ENCODE results near the gene IFT25.
A peak's percentile ranks its signal among the peaks of the same experiment; 100 is the strongest.

The IFT25 gene

DNA sequence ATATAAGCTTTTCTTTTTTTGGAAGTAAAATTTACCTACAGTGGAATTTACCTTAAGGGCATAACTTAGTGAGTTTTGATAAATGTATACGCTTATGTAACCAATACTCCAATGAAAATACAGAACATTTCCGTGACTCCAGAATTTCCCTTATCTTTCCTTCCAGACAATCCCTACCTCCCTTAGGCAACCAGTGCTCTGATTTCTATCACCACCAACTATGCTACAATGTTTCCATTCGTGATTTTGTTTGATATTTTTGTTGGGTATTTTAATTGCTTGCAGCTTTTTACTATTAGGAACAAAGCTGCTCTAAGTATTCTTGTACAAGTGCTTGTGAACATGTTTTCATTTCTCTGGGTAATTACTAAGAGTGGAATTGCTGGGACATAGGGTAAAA is 14.6 kb downstream of the IFT25 start:
- DNase-seq (no peak), ATAC-seq (replicated peaks) (no peak)
- Mint-ChIP-seq H3K9me3 (no peaks in the 10 kb centered on the region), H3K4me1 (ENCODE audit: low read depth in 2 of 2) (peaks cover 3 to 7% of the 10 kb centered on the region in 2 donors), H3K36me3 (ENCODE audit: insufficient read depth) (peaks cover 29% of the 10 kb centered on the region), H3K27ac (no peak overlapping the region), H3K27me3 (no peaks in the 10 kb centered on the region), H3K4me3 (no peak overlapping the region)

DNA sequence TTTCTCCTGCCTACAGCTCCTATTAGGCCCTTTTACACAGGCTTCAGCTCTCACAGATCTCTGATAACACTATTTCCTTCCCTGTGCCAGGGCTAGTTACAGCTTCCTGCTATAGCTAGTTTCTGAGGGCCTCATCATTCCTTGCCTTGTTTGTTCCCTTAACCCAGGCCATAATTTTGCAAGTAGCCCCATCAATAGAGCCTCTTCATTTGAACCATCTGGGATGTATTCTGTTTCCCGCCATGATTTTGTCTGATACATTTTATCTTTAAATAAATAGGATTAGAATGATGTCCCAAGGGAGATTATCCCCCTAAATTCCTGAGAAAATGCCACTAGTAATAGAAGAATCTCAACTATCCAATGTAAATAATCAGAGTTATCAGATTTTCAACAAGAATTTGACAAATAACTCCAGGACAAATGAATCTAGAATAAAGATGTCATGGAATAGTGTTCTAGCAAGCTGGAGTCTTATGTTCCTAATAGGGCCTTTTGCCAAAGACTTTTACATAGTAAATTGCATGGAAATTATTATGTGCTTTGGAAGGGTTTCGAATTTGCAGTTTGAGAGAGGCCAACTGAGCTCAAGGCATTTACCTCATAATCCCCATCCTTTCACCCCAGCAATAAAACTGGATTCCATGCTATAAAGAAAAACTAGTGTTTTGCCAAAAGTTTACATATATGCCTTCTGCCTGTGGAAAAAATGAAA is 16.1 kb downstream of the IFT25 start:
- Mint-ChIP-seq H3K9me3 (no peaks in the 10 kb centered on the region), H3K4me1 (ENCODE audit: low read depth in 2 of 2) (peaks cover 3 to 7% of the 10 kb centered on the region in 2 donors), H3K27me3 (no peaks in the 10 kb centered on the region), H3K36me3 (ENCODE audit: insufficient read depth) (peaks cover 38% of the 10 kb centered on the region), H3K27ac (peak overlapping the region; percentile 76 to 81), H3K4me3 (no peak overlapping the region)
- ATAC-seq (replicated peaks), result no peak
- DNase-seq, result no peak

DNA sequence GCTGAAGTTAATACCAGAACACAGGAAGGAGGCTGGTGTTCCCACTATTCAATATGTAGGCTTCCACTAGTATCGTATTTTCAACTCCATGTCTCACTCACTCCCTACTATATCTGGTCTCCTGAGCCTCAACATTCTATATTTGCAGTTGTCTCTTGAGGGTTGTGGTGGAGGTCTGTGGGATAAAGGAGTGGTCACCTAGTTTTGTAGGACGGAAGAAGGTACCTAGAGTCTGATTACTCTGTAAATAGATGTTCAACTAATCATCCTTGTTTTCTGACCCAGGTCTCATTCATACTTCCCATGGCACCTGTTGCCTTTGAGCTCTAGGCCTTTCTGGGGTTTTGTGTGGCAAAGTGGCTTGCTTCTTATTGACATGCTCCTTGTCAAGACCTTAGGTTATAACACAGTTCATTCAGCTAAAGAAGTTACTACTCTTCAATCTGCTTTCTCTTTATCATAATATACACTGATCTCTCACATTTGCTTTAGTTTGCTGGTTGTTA is 18.1 kb downstream of the IFT25 start:
- DNase-seq (no peak), ATAC-seq (replicated peaks) (no peak)
- H3K4me3 Mint-ChIP-seq, result no peak overlapping the region
- peak overlapping the region in 1 of 2 donors; percentile 29 for H3K27ac Mint-ChIP-seq
- no peaks in the 10 kb centered on the region for H3K9me3 Mint-ChIP-seq
- no peaks in the 10 kb centered on the region for H3K27me3 Mint-ChIP-seq
- H3K36me3 Mint-ChIP-seq (ENCODE audit: insufficient read depth), result peaks cover 53% of the 10 kb centered on the region
- peaks cover 3 to 7% of the 10 kb centered on the region in 2 donors for H3K4me1 Mint-ChIP-seq (ENCODE audit: low read depth in 2 of 2)

- H3K9me3 Mint-ChIP-seq, result no peaks in the 10 kb centered on the region
- ATAC-seq (replicated peaks) (no peak), DNase-seq (no peak)
- H3K4me3 Mint-ChIP-seq, result no peak overlapping the region
- peaks cover 3 to 21% of the 10 kb centered on the region in 2 donors for H3K4me1 Mint-ChIP-seq (ENCODE audit: low read depth in 2 of 2)
- peaks cover 37% of the 10 kb centered on the region for H3K36me3 Mint-ChIP-seq (ENCODE audit: insufficient read depth)
- no peaks in the 10 kb centered on the region for H3K27me3 Mint-ChIP-seq
- peak overlapping the region; percentile 75 for H3K27ac Mint-ChIP-seq
Measured at GRCh38 chr1:53919675-53920066, 25.8 kb downstream of the IFT25 start.

- H3K27ac Mint-ChIP-seq, result peak overlapping the region in 1 of 2 donors; percentile 80
- no peaks in the 10 kb centered on the region for H3K27me3 Mint-ChIP-seq
Measured at GRCh38 chr1:53918343-53918742, 27.2 kb downstream of the IFT25 start.

GRCh38 chr1:53913352-53914033 is 32.0 kb downstream of the IFT25 start:
- DNase-seq, result no peak
- H3K27ac Mint-ChIP-seq, result peak overlapping the region; percentile 31 to 57
- H3K4me1 Mint-ChIP-seq (ENCODE audit: low read depth in 2 of 2), result peaks cover 0 to 3% of the 10 kb centered on the region in 2 donors
- H3K4me3 Mint-ChIP-seq, result no peak overlapping the region
- no peaks in the 10 kb centered on the region for H3K36me3 Mint-ChIP-seq (ENCODE audit: insufficient read depth)
- no peak for ATAC-seq (replicated peaks)
- no peaks in the 10 kb centered on the region for H3K27me3 Mint-ChIP-seq
- H3K9me3 Mint-ChIP-seq, result no peaks in the 10 kb centered on the region

More at GRCh38 chr1:53918343-53918742, 27.2 kb downstream of the IFT25 start:
- Mint-ChIP-seq H3K9me3 (no peaks in the 10 kb centered on the region), H3K36me3 (ENCODE audit: insufficient read depth) (peaks cover 24% of the 10 kb centered on the region), H3K4me1 (ENCODE audit: low read depth in 2 of 2) (peaks cover 3 to 21% of the 10 kb centered on the region in 2 donors), H3K4me3 (no peak overlapping the region)
- no peak for ATAC-seq (replicated peaks)
- no peak for DNase-seq

DNA sequence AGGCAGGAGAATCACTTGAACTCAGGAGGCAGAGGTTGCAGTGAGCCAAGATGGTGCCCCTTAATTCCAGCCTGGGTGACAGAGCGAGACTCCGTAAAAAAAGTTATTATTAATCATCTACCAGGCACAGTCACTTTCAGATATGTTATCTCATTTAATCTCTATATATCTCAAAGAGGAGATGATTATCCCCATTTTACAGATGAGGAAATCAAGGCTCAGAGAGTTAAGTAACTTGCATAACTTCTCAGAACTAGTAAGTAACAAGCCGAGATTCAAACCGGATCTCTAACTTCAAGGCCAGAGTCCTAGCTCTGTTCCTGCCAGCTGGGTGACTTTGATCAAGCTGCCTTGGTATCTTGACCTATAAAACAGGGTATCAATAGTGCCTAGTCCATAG is 34.1 kb downstream of the IFT25 start:
- Mint-ChIP-seq H3K27me3 (no peaks in the 10 kb centered on the region), H3K4me1 (ENCODE audit: low read depth in 2 of 2) (no peaks in the 10 kb centered on the region), H3K4me3 (no peak overlapping the region), H3K9me3 (no peaks in the 10 kb centered on the region), H3K27ac (no peak overlapping the region), H3K36me3 (ENCODE audit: insufficient read depth) (no peaks in the 10 kb centered on the region)
- ATAC-seq (replicated peaks) (no peak), DNase-seq (no peak)

- Mint-ChIP-seq H3K9me3 (no peaks in the 10 kb centered on the region), H3K27ac (no peak overlapping the region), H3K36me3 (ENCODE audit: insufficient read depth) (no peaks in the 10 kb centered on the region), H3K4me1 (ENCODE audit: low read depth in 2 of 2) (no peaks in the 10 kb centered on the region), H3K4me3 (no peak overlapping the region), H3K27me3 (no peaks in the 10 kb centered on the region)
- ATAC-seq (replicated peaks) (no peak), DNase-seq (no peak)
Measured at GRCh38 chr1:53909946-53910345, 35.6 kb downstream of the IFT25 start.

GRCh38 chr1:53906121-53906520 is 39.4 kb downstream of the IFT25 start:
- no peaks in the 10 kb centered on the region for H3K27me3 Mint-ChIP-seq
- no peaks in the 10 kb centered on the region for H3K4me1 Mint-ChIP-seq (ENCODE audit: low read depth in 2 of 2)
- DNase-seq (no peak), ATAC-seq (replicated peaks) (no peak)
- H3K9me3 Mint-ChIP-seq, result no peaks in the 10 kb centered on the region
- no peaks in the 10 kb centered on the region for H3K36me3 Mint-ChIP-seq (ENCODE audit: insufficient read depth)
- H3K27ac Mint-ChIP-seq, result no peak overlapping the region
- H3K4me3 Mint-ChIP-seq, result no peak overlapping the region

GRCh38 chr1:53905509-53905908 is 40.0 kb downstream of the IFT25 start:
- Mint-ChIP-seq H3K4me3 (no peak overlapping the region), H3K27ac (no peak overlapping the region), H3K4me1 (ENCODE audit: low read depth in 2 of 2) (no peaks in the 10 kb centered on the region), H3K36me3 (ENCODE audit: insufficient read depth) (no peaks in the 10 kb centered on the region), H3K27me3 (no peaks in the 10 kb centered on the region), H3K9me3 (no peaks in the 10 kb centered on the region)
- ATAC-seq (replicated peaks) (no peak), DNase-seq (no peak)

- ATAC-seq (replicated peaks) (no peak), DNase-seq (no peak)
- Mint-ChIP-seq H3K4me1 (ENCODE audit: low read depth in 2 of 2) (no peaks in the 10 kb centered on the region), H3K4me3 (no peak overlapping the region), H3K36me3 (ENCODE audit: insufficient read depth) (no peaks in the 10 kb centered on the region), H3K9me3 (no peaks in the 10 kb centered on the region), H3K27ac (peak overlapping the region in 1 of 2 donors; percentile 22), H3K27me3 (no peaks in the 10 kb centered on the region)
Measured at GRCh38 chr1:53902235-53903138, 43.0 kb downstream of the IFT25 start.

- Mint-ChIP-seq H3K4me1 (ENCODE audit: low read depth in 2 of 2) (no peaks in the 10 kb centered on the region), H3K27me3 (peaks cover 0 to 7% of the 10 kb centered on the region in 2 donors), H3K36me3 (ENCODE audit: insufficient read depth) (no peaks in the 10 kb centered on the region), H3K4me3 (no peak overlapping the region), H3K9me3 (no peaks in the 10 kb centered on the region), H3K27ac (no peak overlapping the region)
- no peak for DNase-seq
- no peak for ATAC-seq (replicated peaks)
Measured at GRCh38 chr1:53899708-53900107, 45.8 kb downstream of the IFT25 start.

DNA sequence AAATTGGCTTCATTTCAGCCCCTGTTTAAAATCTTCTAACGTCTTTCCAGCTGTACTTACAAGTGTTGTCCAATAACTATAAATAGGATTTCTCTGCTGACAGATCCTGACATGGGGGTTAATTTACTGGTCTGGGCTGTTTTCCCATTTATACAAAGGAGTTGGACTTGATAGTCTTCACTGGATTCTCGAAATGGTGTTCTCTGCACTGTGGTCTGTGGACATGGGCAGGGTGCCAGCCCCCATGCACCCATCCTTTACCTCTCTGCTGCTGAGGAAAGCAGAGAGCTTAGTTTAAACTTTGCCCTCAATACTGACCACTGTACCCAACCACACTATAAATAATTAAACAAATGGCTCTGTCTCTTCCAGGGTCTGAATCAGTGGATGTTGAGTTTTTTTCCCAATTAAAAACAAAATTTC is 46.3 kb downstream of the IFT25 start:
- Mint-ChIP-seq H3K27me3 (peaks cover 0 to 7% of the 10 kb centered on the region in 2 donors), H3K9me3 (no peaks in the 10 kb centered on the region), H3K27ac (no peak overlapping the region), H3K4me1 (ENCODE audit: low read depth in 2 of 2) (no peaks in the 10 kb centered on the region), H3K36me3 (ENCODE audit: insufficient read depth) (no peaks in the 10 kb centered on the region), H3K4me3 (no peak overlapping the region)
- DNase-seq, result no peak
- ATAC-seq (replicated peaks), result no peak

Data from effector memory CD8-positive, alpha-beta T cell (primary cell).